Measurements from ENCODE around the gene FAF1.
"Not testable (repeated sequence)": the region's sequence is repeated elsewhere in the genome, so short reads cannot be mapped to it uniquely, and the experiment has no call there.

The FAF1 gene

GRCh38 chr1:50827546-50827945 lies 132.5 kb downstream of the FAF1 start:
- H4K12ac ChIP-seq (ENCODE audit: low read depth, low read length): no peak overlapping the region
- no peak overlapping the region for H3K9ac ChIP-seq (ENCODE audit: low read length)
- no CpG with 5 or more reads among the region's 4 CpGs for WGBS (ENCODE audit: extremely low coverage, insufficient coverage, insufficient read length)
- no peak overlapping the region for H2AFZ ChIP-seq (ENCODE audit: insufficient read depth, low read length, poor library complexity)
- no peak overlapping the region for H3K4me3 ChIP-seq (ENCODE audit: low read depth, low read length)
- no peak for DNase-seq
- H4K8ac ChIP-seq (ENCODE audit: low read depth, low read length): no peak overlapping the region
- no peaks in the 10 kb centered on the region for H3K79me2 ChIP-seq (ENCODE audit: control insufficient read depth, insufficient read depth, low read length, poor library complexity)
- H2BK12ac ChIP-seq (ENCODE audit: low read length): no peak overlapping the region
- H4K91ac ChIP-seq (ENCODE audit: low read depth, low read length): no peak overlapping the region
- H3K27me3 ChIP-seq (ENCODE audit: insufficient read depth, low read length): no peaks in the 10 kb centered on the region
- H2BK120ac ChIP-seq (ENCODE audit: insufficient read depth, low read length, poor library complexity): no peak overlapping the region
- H3K23ac ChIP-seq (ENCODE audit: low read length): no peak overlapping the region
- no peak overlapping the region for H2BK5ac ChIP-seq (ENCODE audit: low read depth, low read length, poor library complexity)
- H3K4me1 ChIP-seq (ENCODE audit: control insufficient read depth in 1 of 2, insufficient read depth in 2 of 2, low read length in 2 of 2): no peaks in the 10 kb centered on the region
- no peak overlapping the region for H3K4ac ChIP-seq (ENCODE audit: low read depth, low read length)
- H3K4me2 ChIP-seq (ENCODE audit: low read length): no peak overlapping the region
- H3K36me3 ChIP-seq (ENCODE audit: control insufficient read depth in 1 of 2, insufficient read depth in 2 of 2, low read length in 2 of 2): peaks cover 0 to 4% of the 10 kb centered on the region in 2 experiments
- no peaks in the 10 kb centered on the region for H3K9me3 ChIP-seq (ENCODE audit: insufficient read depth, low read depth, low read length)
- no peak overlapping the region for H3K27ac ChIP-seq (ENCODE audit: low read depth, low read length)
- H3K18ac ChIP-seq (ENCODE audit: low read length): no peak overlapping the region
- H3K79me1 ChIP-seq (ENCODE audit: low read length): no peaks in the 10 kb centered on the region
- H3K14ac ChIP-seq (ENCODE audit: low read length): no peak overlapping the region
- no peak overlapping the region for H2AK5ac ChIP-seq (ENCODE audit: low read length)

- H3K4me2 ChIP-seq (ENCODE audit: low read length); H3K4me3 ChIP-seq (ENCODE audit: low read depth, low read length); H3K36me3 ChIP-seq (ENCODE audit: control insufficient read depth in 1 of 2, insufficient read depth in 2 of 2, low read length in 2 of 2); H3K23ac ChIP-seq (ENCODE audit: low read length); H3K79me1 ChIP-seq (ENCODE audit: low read length); H3K9ac ChIP-seq (ENCODE audit: low read length); H3K14ac ChIP-seq (ENCODE audit: low read length); H3K27me3 ChIP-seq (ENCODE audit: insufficient read depth, low read length); H3K4me1 ChIP-seq (ENCODE audit: control insufficient read depth in 1 of 2, insufficient read depth in 2 of 2, low read length in 2 of 2); H4K91ac ChIP-seq (ENCODE audit: low read depth, low read length); H3K4ac ChIP-seq (ENCODE audit: low read depth, low read length); H3K79me2 ChIP-seq (ENCODE audit: control insufficient read depth, insufficient read depth, low read length, poor library complexity); H2BK5ac ChIP-seq (ENCODE audit: low read depth, low read length, poor library complexity); H3K9me3 ChIP-seq (ENCODE audit: insufficient read depth, low read depth, low read length); H4K8ac ChIP-seq (ENCODE audit: low read depth, low read length); DNase-seq; H2AFZ ChIP-seq (ENCODE audit: insufficient read depth, low read length, poor library complexity); H3K18ac ChIP-seq (ENCODE audit: low read length); H4K12ac ChIP-seq (ENCODE audit: low read depth, low read length); H2BK120ac ChIP-seq (ENCODE audit: insufficient read depth, low read length, poor library complexity); H2BK12ac ChIP-seq (ENCODE audit: low read length); H3K27ac ChIP-seq (ENCODE audit: low read depth, low read length); H2AK5ac ChIP-seq (ENCODE audit: low read length): not testable (repeated sequence)
- no CpG with 5 or more reads among the region's 21 CpGs for WGBS (ENCODE audit: extremely low coverage, insufficient coverage, insufficient read length)
Measured at GRCh38 chr1:50826792-50827191, 133.3 kb downstream of the FAF1 start.

GRCh38 chr1:50822035-50822776 lies 137.9 kb downstream of the FAF1 start:
- Histone ChIP-seq H3K4me2 (ENCODE audit: low read length) (no peak overlapping the region), H3K14ac (ENCODE audit: low read length) (no peak overlapping the region), H4K91ac (ENCODE audit: low read depth, low read length) (no peak overlapping the region), H2AFZ (ENCODE audit: insufficient read depth, low read length, poor library complexity) (no peak overlapping the region), H3K4ac (ENCODE audit: low read depth, low read length) (no peak overlapping the region), H4K12ac (ENCODE audit: low read depth, low read length) (no peak overlapping the region), H3K36me3 (ENCODE audit: control insufficient read depth in 1 of 2, insufficient read depth in 2 of 2, low read length in 2 of 2) (peaks cover 0 to 2% of the 10 kb centered on the region in 2 experiments), H3K4me1 (ENCODE audit: control insufficient read depth in 1 of 2, insufficient read depth in 2 of 2, low read length in 2 of 2) (no peaks in the 10 kb centered on the region), H2AK5ac (ENCODE audit: low read length) (no peak overlapping the region), H3K27ac (ENCODE audit: low read depth, low read length) (no peak overlapping the region), H3K9me3 (ENCODE audit: insufficient read depth, low read depth, low read length) (no peaks in the 10 kb centered on the region), H3K27me3 (ENCODE audit: insufficient read depth, low read length) (no peaks in the 10 kb centered on the region), H4K8ac (ENCODE audit: low read depth, low read length) (no peak overlapping the region), H3K18ac (ENCODE audit: low read length) (no peak overlapping the region), H2BK12ac (ENCODE audit: low read length) (no peak overlapping the region), H3K23ac (ENCODE audit: low read length) (no peak overlapping the region), H3K9ac (ENCODE audit: low read length) (no peak overlapping the region), H3K79me1 (ENCODE audit: low read length) (no peaks in the 10 kb centered on the region), H3K4me3 (ENCODE audit: low read depth, low read length) (no peak overlapping the region), H2BK5ac (ENCODE audit: low read depth, low read length, poor library complexity) (no peak overlapping the region), H3K79me2 (ENCODE audit: control insufficient read depth, insufficient read depth, low read length, poor library complexity) (no peaks in the 10 kb centered on the region), H2BK120ac (ENCODE audit: insufficient read depth, low read length, poor library complexity) (no peak overlapping the region)
- WGBS (ENCODE audit: extremely low coverage, insufficient coverage, insufficient read length): no CpG with 5 or more reads among the region's 3 CpGs
- peak in 1 of 2 donors; percentile 31 for DNase-seq

- Histone ChIP-seq H3K27ac (ENCODE audit: low read depth, low read length) (no peak overlapping the region), H3K79me1 (ENCODE audit: low read length) (no peaks in the 10 kb centered on the region), H4K91ac (ENCODE audit: low read depth, low read length) (no peak overlapping the region), H4K12ac (ENCODE audit: low read depth, low read length) (no peak overlapping the region), H3K4me2 (ENCODE audit: low read length) (no peak overlapping the region), H3K27me3 (ENCODE audit: insufficient read depth, low read length) (no peaks in the 10 kb centered on the region), H3K4me3 (ENCODE audit: low read depth, low read length) (no peak overlapping the region), H2AFZ (ENCODE audit: insufficient read depth, low read length, poor library complexity) (no peak overlapping the region), H3K4ac (ENCODE audit: low read depth, low read length) (no peak overlapping the region), H2BK5ac (ENCODE audit: low read depth, low read length, poor library complexity) (no peak overlapping the region), H3K4me1 (ENCODE audit: control insufficient read depth in 1 of 2, insufficient read depth in 2 of 2, low read length in 2 of 2) (no peaks in the 10 kb centered on the region), H3K9me3 (ENCODE audit: insufficient read depth, low read depth, low read length) (no peaks in the 10 kb centered on the region), H3K18ac (ENCODE audit: low read length) (no peak overlapping the region), H3K79me2 (ENCODE audit: control insufficient read depth, insufficient read depth, low read length, poor library complexity) (no peaks in the 10 kb centered on the region), H2BK12ac (ENCODE audit: low read length) (no peak overlapping the region), H3K36me3 (ENCODE audit: control insufficient read depth in 1 of 2, insufficient read depth in 2 of 2, low read length in 2 of 2) (no peaks in the 10 kb centered on the region), H2AK5ac (ENCODE audit: low read length) (no peak overlapping the region), H3K14ac (ENCODE audit: low read length) (no peak overlapping the region), H3K23ac (ENCODE audit: low read length) (no peak overlapping the region), H4K8ac (ENCODE audit: low read depth, low read length) (no peak overlapping the region), H3K9ac (ENCODE audit: low read length) (no peak overlapping the region), H2BK120ac (ENCODE audit: insufficient read depth, low read length, poor library complexity) (no peak overlapping the region)
- whole genome bisulfite sequencing (ENCODE audit: extremely low coverage, insufficient coverage, insufficient read length): no CpG with 5 or more reads among the region's 2 CpGs
- DNase-seq: no peak
Measured at GRCh38 chr1:50820545-50820944, 139.5 kb downstream of the FAF1 start.
